Measurements from ENCODE around the gene LRRC2.
"Not testable (repeated sequence)": the region's sequence is repeated elsewhere in the genome, so short reads cannot be mapped to it uniquely, and the experiment has no call there.

- TF ChIP-seq CTCF (IDR thresholded peaks at IDR 0.05); EP300 (IDR thresholded peaks at IDR 0.05); POLR2A (IDR thresholded peaks at IDR 0.05; ENCODE audit: low read depth); POLR2AphosphoS5 (IDR thresholded peaks at IDR 0.05): not testable (repeated sequence)
Observed at GRCh38 chr3:46577580-46578249, 11.6 kb upstream of the LRRC2 start.

Data from esophagus muscularis mucosa (tissue), 4 donors.